IPS DF 19.7 (cell line): Measurements from ENCODE around the gene SPINK9.
"Not testable (repeated sequence)": the region's sequence is repeated elsewhere in the genome, so short reads cannot be mapped to it uniquely, and the experiment has no call there.

Source experiments
- DNase-seq: peaks from one replicate; pipeline ENCODE4 v3.0.0-alpha.2; 2013; ENCODE audit warnings: low read depth, low spot score

Gene SPINK9

GRCh38 chr5:148335259-148335658 lies at the start of gene SPINK9:
TSS of gene SPINK9 (plus strand) at chr5:148335559. CDS start at chr5:148335614, 55 bp downstream.
- DNase-seq, result no peak

DNA sequence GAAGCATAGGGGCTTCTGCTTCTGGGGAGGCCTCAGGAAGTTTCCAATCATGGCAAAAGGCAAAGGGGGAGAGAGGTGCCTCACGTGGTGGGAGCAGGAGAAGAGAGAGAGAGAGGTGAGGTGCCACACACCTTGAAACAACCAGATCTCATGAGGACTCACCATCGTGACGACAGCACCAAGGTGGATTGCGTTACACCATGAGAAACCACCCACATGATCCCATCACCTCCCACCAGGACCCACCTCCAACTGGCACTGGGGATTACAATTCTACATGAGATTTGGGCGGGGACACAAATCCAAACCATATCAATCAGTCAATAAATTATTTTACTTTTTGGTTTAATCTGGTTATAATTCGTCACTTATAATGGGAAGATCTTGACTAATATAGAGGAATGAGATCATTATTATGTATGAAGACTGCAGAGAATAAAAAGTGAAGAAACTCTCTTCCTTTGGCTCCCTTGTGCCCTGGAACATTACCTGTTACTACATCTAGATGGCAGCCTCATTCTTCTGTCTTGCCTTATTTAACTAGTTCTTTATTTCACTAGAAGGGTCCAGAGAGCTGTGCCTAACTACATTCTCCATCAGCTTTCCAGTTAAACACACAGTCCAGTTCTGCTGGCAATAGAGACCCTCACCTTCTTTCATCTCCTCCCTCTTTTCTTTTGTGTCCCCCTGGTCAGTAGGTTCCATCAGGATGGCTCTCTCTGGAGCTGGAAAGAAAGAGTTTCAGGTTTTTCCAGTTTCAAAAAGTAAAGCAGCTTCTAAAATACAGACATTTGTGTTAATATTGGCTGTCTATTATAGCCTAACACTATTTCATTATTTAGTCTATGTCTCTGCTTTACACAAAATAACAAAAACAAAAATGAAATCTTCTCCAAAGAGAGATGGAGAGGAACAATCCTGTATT lies 44.8 kb upstream of the SPINK9 start:
- DNase-seq, result no peak

GRCh38 chr5:148297731-148298130 lies 37.6 kb upstream of the SPINK9 start:
- no peak for DNase-seq

GRCh38 chr5:148306446-148306845 lies 28.9 kb upstream of the SPINK9 start:
- no peak for DNase-seq

GRCh38 chr5:148309019-148309418 lies 26.3 kb upstream of the SPINK9 start:
- DNase-seq, result no peak

GRCh38 chr5:148309746-148310145 lies 25.6 kb upstream of the SPINK9 start:
- no peak for DNase-seq

DNA sequence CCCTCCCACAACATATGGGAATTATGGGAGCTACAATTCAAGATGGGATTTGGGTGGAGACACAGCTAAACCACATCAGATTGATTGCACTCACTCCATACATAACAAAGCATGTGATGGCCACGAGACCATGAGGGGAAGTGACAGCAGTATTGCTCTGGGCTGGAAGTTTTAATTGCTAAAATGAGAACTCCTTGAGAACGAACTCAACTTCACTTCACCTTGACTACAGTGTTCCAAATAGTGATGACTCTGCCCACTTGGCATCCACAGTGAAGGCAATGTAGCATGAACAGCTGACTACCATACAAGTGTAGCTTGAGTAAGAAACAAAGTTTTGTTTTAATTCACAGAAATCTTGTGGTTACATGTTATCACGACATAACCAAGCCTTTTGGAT lies 23.9 kb upstream of the SPINK9 start:
- no peak for DNase-seq

DNA sequence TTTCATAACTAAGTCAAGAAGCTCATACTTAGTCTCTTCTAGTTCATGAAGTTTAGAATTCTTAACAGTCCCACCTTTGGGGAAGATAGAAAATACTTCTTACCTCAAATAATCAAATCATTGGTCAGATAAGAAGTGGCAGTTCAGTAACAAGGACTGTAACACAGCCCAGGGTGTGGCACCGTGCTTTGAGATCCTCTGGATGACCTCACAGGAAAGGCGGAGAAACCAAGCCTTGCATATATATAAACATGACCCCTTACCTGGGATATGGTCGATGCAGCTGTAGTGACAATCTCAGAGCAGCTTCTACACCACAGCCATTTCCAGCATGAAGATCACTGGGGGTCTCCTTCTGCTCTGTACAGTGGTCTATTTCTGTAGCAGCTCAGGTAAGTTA lies 23.2 kb upstream of the SPINK9 start, which contains the start of gene SPINK7:
TSS of gene SPINK7 (plus strand) at position 271 of the 400 bp plus-strand sequence. CDS start at position 332, 61 bp downstream.
- no peak for DNase-seq

DNA sequence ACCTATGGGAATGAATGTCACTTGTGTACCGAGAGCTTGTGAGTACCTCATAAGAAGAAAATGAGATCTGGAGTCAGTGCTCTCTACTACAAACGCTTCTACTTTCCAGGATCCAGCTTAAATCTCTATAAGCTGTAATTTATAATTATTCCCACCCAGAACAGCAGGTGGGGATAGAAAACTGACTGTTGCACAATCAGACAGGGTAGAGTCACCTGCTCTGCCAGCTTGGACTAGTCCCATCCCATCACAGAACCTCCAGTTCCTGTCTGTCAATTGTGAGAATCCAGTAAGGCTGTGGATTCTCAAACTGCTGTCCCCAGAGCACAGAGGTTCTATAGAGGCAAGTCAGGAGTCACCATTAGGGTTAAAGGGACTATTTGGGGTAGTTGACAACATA lies 21.2 kb upstream of the SPINK9 start:
- no peak for DNase-seq

- DNase-seq, result no peak
Observed at GRCh38 chr5:148314731-148315130, 20.6 kb upstream of the SPINK9 start.

GRCh38 chr5:148320011-148320963 lies 15.1 kb upstream of the SPINK9 start:
- not testable (repeated sequence) for DNase-seq

GRCh38 chr5:148333262-148333849 lies 2.0 kb upstream of the SPINK9 start:
- no peak for DNase-seq

DNA sequence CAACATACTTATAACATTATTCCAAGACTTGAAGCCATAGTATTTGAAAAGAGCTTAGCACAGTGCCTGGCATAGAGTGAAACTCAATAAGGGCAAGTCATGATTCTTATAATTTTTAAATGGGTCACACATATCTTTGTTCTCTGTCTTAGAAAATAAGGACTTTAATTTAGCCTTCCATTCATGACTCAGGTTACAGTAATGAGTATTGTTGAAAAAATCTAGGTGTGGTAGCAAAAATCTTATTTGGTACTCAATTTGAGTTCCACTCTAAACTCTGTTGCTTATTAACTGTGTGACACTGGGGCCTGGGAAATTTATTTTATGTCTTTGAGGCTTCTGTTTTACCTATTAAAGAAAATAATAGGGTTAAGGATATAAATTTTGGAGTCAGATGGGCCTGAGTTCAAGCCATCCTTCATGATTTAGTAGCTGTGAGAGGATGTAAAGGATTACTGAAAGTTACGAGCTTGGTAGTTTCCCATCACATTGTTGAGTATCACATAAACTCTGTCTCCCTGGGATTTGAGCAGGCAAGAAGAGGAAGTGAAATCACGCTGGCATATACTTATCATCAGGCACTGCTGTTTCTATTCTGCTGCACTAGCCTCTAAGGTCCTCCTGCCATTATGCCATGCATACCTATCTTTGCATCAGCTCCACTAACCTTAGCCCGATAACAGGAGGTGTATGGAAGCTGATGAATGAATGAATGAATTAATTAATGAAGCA lies 1.5 kb downstream of the SPINK9 start:
- no peak for DNase-seq

DNA sequence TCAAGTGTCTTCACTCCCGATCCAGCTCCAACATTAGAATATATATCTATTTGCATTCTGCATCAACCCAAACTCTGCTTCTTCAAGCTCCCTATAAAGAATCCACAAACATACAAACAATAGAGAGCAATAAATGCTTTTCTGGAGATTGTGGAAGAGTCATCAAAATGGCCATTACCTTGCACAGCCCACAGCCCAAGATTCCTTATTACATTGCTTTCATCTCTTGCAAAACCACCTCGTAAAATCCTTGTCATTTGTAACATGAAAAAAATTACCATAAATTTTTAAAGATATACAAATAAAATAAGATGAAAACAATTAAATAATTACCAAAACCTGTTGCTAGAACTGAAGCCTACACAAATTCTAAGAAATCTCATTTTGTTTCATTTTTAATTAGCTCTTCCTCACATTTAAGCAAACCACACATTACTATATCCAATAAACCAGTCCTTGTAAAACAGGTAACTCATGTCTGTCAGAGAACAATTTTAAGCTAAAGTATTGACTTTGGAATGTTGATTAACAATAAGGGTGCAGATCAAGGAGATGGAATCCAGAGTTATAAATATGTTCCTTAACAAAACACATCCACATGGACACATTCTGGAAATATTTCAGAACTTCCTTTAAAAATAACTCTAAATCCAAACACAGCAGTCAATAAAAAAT lies 7.1 kb downstream of the SPINK9 start:
- DNase-seq, result no peak

DNA sequence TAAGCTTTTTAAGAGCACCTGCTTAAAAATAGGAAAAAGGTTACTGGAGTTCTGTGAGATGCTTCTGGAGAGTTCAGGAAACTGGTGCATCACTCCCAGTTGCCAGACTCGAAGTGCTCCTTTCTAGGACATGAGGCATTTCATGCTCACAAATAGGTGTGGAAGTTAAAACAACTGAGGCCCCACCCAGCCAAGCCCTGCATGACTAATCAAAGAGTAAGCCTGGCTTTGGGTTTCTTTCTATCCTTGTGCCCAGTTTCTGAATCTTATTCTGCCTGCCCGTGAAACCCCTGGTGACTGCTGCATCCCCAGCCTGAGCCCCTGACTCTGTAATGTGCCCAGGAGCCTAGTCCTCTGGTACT lies 7.7 kb downstream of the SPINK9 start:
- no peak for DNase-seq

DNA sequence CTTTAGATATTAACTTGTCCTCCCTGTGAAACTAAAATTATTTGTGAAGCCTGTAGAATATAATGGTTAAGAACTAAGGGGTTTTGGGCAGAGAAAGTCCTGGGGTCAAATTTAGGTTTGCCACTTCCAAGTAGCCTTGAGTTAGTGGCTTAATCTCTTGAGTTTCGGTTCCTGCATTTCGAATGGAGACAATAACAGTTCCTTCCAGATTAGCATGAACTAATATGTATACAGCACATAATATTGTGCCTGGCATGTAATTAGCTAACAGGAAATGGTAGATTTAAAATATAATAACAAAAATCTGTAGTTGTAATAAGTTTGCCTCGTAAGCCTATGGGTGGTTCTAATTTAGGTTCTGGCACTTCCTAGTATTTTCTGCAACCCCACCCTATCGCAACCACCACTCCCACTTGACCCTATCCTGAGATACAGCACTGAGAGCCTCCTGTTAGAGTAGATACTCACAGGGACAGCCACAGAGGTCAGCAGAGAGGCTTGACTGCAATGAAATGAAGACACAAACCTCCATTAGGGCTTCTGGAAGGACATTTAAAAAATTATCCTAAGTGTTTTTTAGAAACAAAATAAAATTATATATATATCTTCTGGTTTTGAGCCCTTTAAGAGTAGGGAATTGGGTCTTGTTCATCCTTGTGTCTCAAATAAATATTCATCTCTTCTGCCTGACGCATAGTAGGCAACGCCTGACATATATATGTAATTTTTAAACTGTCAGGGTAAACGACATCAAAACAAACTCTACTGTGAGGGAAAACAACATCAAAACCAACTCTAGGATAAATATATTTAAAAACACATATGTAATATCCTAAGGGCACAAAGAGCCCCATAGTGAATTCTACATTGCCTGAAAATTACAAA lies 8.5 kb downstream of the SPINK9 start:
- DNase-seq, result no peak

- DNase-seq, result no peak
Observed at GRCh38 chr5:148347706-148348105, 12.3 kb downstream of the SPINK9 start.

GRCh38 chr5:148352696-148353095 lies 17.3 kb downstream of the SPINK9 start:
- DNase-seq, result no peak

DNA sequence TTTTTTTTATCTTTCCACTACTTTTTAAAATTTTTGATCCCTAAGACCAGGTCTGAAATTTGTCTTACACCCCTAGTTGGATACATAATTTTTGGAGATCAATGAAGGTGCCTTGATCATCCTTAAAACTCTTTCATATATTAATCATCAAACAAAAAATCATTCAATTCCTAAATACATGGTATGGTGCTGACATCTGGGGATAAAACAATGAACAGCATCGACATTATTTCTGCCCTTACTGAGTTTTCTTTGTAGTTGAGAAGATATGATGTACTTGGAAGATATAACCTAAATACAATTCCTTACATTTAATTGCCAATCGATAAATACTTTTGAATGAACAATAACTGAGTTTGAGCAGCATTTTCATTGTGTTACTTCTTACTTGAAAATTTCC lies 18.3 kb downstream of the SPINK9 start:
- DNase-seq, result no peak

DNA sequence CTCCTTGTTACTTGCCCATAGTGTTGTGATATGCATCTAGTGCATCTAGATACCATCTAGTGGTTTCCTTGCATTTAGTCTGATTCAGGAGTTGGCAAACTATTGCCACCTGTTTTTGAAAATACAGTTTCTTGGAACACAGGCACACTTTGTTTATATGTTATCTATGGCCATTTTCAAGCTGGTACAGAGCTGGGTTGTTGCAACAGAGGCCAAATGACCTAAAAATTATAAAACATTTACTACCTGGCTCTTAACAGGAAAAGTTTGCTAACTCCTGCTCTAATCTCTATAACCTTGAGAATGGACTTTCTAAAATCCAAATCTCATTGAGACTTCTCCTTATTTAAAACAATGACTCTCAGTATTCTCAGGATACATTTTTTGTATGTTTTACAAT lies 29.0 kb downstream of the SPINK9 start:
- no peak for DNase-seq
